Activated T-helper 9 cell treated with anti-CD3 and anti-CD28 coated beads, Interleukin-2, amount 50 U/mL, for 16 hours (primary cell): ENCODE results near the gene LCE3E.
"Not testable (repeated sequence)": the region's sequence is repeated elsewhere in the genome, so short reads cannot be mapped to it uniquely, and the experiment has no call there.

Experiments used
- DNase-seq: peaks from one replicate; pipeline ENCODE4 v3.0.0-alpha.2; 2020; ENCODE audit warnings: low read depth

LCE3E gene, protein sequence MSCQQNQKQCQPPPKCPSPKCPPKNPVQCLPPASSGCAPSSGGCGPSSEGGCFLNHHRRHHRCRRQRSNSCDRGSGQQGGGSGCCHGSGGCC

DNA sequence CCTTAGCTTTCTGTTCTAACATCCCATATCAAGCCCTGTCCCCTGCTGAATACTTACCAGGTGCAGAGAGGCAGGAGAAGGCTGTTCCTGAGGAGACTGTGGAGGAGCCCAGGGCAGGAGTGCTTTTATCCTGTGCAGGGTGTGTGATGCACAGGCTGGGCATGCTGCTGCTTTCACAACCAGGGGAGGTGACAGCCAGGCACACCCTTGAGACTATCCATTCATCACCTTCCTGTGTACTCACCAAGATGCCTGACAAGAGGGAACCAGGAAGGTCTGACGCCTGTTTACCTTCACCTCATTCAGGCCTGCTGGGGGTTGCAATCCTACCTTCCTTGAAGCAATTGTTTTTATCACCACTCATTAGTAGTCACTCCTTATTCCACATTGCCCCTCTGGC is at the start of gene LCE3E:
LCE3E (minus strand) TSS at position 100 of the 400 bp plus-strand sequence. CDS start 572 bp downstream, outside the sequence.
- DNase-seq = no peak

DNA sequence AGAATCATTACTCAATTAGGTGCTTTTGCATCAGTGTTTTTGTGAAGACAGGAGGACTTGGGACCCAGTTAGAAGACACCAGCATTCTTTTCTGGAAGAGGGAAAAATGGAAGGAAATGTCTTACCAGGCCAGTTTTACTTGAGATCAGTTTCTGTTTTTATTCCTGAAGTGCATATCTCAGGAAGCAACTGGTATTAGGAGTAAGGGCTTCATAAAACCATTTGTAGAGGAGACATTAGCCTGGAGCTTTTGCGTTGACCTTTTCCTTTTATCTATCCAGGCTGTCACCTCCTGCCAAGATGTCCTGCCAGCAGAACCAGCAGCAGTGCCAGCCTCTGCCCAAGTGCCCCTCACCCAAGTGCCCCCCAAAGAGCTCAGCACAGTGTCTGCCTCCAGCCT is 46.9 kb upstream of the LCE3E start, which contains the start of gene LCE3B:
LCE3B (plus strand) TSS at position 301 of the 400 bp plus-strand sequence; CDS start at position 301, 0 bp downstream.
- DNase-seq = no peak

DNA sequence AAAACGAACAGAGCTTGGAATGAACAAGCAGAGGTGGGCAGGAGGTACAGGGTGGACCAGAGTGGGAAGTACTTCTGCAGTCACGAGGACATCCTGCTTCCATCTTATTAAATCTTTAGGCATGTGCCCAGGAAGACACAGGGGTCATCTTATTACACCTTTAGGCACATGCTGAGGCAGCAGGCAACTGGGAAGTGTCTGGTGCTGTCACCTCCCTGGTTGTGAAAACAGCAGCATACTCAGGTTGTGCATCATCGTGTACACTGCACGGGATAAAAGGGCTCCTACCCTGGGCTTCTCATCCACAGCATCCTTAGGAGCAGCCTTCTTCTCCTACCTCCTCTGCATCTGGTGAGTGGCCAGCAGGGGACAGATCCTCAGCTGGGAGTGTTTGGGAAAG is 33.4 kb upstream of the LCE3E start, which contains the start of gene LCE3C:
LCE3C (plus strand) TSS at position 301 of the 400 bp plus-strand sequence. CDS start 498 bp downstream, outside the sequence.
- DNase-seq = no peak

DNA sequence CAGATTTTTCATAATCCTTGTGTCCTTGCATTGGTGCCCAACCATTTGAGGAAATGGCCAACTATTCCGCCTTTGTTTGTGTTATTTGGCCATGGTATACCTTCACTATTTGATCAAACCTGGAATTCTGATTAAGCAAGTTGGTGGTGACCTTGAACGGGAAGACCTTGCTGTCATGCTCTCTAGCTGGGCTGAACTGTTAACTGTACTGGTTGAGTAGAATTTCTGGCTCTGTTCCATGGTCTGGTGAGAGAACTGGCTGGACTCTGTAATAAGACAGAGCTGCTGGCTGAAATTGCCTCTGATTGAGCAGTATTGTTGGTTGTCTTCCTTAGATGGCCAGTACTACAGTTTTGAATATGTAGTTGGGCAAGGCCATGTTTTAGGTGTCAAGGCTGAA is 30.4 kb upstream of the LCE3E start:
- no peak for DNase-seq

DNA sequence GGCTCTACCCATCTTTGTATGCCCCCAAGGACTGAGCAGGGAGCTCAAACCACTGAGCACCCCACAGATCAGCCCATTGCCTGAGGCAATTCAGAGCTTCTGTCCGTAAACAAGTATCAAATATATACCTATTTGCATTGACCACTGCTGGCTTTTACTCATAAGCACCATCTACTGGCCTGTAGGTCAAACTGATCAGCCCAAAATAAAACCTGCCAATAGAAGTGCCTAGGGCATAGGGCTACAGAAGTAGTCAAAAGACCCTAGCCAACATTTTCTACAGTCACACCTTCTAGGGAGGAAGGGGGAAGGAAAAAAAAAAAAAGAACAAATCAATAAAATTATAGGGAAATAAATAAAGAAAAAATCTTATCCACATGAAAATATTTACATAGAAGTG is 19.0 kb upstream of the LCE3E start:
- no peak for DNase-seq

DNA sequence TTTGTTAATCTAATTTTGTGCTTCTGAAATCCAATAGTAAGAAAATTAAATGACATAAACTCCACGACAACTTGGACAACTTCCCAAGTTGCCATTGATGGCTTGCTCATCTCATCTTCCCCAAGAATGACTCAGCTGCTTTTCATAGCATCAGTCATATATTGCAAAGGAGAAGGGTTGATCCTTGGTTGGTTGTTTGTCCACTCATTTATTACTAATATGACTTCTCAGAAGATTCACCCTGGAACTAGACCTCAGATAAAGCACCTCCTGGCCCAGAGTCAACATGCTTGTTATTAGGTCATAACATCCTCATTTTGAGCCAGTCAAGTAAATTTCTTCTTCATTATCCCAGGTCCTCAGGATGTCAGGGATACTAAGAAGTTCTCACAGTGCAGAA is 16.1 kb upstream of the LCE3E start:
- no peak for DNase-seq

DNA sequence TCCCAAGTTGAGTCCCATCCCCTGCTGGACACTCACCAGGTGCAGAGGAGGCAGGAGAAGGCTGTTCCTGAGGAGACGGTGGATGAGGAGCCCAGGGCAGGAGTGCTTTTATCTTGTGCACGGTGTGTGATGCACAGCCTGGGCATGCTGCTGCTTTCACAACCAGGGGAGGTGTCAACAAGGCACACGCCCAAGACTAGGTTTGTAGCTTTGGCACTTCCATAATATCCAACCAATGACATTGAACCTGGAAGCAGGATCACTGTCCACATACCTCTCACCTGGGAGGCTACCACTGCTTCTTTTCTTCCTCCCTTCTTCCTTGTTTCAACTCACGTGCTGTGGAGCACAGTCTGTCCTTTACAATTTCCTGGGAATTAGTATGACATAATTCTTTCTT is 13.9 kb upstream of the LCE3E start, which contains the start of gene LCE3D:
LCE3D (minus strand) TSS at position 84 of the 400 bp plus-strand sequence. CDS start 580 bp downstream, outside the sequence.
- DNase-seq = no peak

DNA sequence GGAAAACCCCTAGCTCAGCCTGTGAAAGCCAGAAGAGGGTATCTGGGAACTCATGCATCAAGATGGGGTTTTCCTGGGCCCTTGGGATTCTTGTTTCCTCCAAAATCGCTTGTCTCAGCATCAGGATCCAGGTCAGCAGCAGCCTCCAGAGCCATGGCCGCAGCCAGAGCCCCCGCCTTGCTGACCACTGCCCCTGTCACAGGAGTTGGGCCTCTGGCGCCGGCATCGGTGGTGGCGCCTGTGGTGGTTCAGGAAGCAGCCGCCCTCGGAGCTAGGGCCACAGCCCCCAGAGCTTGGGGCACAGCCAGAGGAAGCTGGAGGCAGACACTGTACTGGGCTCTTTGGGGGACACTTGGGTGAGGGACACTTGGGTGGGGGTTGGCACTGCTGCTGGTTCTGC is 12.9 kb upstream of the LCE3E start:
- DNase-seq = not testable (repeated sequence)

DNA sequence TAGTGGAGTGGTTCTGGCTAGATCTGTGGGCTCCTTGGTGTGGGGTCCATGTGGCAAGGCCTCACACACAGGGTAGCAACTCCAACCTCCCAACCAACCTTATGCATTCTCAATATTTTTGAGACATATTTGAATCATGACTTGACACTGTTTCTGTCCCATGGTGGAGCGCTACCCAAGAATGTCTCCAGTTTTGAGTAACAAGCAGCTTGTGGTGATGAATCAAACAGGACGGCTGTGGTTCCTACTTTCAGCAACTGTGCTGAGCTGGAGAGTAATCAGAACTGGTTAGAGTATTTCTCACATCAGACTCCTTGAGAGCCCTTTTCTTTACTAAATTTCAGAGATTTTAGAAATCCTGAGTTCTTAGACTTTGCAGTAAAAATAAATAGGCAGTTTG is 10.6 kb upstream of the LCE3E start:
- no peak for DNase-seq

DNA sequence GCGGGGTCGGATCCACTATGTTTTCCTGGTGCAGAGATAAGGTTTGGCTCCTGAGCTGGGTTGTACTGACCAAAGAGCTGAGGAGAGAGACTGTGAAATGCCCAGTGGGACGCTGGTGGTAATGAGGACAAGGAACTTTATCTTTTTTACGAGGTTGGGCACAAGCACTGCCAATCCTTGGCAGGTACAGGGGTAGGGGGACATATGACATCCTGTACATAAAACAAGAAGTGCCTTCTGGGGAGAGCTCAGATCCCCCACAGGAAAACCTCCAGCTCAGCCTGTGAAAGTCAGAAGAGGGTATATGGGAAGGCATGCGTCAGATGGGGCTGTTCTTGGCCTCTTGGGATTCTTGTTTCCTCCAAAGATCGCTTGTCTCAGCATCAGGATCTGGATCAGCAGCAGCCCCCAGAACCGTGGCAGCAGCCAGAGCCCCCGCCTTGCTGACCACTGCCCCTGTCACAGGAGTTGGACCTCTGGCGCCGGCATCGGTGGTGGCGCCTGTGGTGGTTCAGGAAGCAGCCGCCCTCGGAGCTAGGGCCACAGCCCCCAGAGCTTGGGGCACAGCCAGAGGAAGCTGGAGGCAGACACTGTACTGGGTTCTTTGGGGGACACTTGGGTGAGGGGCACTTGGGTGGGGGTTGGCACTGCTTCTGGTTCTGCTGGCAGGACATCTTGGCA is 905 bp downstream of the LCE3E start:
- DNase-seq = no peak

DNA sequence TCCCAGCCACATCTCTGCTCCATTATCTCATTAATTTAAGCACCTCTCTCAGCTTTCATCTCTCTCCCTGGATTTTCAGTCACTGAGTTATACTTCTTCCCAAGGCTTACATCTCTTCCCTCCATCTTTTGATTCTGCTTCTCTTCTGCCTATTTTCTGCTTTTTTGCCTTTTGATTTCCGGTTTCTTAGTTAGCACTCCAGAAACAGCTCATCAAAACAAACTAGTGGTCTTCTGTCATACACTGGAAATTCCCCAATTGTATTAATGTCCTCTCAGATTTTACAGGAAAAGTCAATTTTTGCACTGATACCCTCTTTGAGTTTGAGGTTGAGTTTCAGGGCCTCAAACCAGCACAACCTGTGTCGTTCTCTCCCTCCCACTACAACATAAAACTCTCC is 1.5 kb downstream of the LCE3E start:
- DNase-seq = no peak

DNA sequence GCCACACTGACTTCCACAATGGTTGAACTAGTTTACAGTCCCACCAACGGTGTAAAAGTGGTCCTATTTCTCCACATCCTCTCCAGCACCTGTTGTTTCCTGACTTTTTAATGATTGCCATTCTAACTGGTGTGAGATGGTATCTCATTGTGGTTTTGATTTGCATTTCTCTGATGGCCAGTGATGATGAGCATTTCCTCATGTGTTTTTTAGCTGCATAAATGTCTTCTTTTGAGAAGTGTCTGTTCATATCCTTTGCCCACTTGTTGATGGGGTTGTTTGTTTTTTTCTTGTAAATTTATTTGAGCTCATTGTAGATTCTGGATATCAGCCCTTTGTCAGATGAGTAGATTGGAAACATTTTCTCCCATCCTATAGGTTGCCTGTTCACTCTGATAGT is 18.2 kb downstream of the LCE3E start:
- DNase-seq = not testable (repeated sequence)

DNA sequence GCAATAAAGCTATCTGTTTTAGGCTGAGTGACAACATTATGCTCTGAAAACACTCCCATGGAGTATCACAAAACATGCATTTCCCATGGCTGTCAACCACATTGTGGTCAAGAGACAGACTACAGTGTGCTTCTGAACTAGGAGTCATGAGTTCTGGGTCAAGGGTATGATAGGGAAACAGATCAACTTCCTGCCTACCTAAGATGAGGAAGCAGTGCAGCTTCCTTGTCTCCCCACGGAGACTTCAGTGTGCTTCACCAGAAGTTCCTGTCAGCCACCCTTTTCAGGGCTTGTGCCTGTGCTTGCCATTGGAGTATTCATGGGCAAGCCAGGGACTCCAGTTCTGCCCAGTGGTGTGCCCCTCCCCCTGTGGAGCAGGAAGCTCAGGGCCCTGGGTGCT is 19.9 kb downstream of the LCE3E start:
- DNase-seq = no peak

DNA sequence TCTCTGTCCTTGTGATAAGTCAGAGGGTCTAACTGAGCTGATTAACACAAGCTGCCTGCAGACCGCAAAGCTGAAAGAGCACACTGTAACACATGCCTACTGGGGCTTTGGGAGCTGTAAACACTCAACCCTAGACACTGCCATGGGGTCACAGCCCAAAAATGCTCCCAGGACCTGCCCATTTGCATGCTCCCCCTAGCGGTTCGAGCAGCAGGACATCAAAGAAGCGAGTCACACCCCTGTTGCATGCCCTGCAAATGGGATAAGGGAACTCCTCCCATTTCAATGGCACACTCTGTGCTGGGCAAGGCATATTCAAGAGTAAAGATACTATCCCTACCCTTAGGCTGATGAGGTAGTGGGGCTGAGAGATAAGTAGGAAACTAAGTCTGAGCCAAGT is 22.8 kb downstream of the LCE3E start:
- DNase-seq = no peak

DNA sequence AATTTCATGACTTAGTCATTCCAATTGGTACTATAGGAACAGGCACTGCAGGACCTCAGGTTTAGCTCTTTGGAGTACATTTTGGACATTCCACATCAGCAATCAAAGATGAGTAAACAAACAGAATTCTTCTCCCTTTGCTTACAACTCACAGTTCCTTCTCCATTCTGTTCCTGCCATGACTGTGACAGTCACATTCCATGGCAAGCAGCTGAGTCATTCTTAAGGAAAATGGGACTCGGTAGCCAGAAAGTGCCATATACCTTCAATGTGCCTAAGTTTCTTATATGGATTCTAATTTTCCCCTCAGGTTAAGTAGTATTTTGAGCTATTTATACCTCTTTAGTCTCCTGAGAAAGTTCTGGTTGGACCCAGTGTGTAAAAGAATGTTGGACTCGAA is 26.7 kb downstream of the LCE3E start:
- no peak for DNase-seq

DNA sequence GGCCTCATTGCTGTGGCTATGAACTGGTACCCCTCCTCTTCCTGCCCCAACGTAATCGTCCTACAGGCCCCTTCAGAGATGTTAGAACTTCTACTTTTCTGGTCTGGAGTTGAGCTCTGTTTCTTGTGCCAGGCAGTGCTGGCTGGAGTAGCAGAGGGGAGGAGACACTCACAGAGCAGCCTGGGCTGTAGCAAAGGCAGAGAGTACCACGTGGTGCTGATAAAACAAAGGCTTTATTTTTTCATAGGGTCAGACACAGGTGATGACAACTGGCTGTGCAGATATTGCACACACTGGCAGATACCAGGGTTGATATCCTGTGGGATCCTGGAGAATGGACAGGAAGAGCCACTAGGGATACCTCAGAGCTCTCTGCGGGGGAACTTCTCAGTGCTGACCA is 29.1 kb downstream of the LCE3E start:
- no peak for DNase-seq

DNA sequence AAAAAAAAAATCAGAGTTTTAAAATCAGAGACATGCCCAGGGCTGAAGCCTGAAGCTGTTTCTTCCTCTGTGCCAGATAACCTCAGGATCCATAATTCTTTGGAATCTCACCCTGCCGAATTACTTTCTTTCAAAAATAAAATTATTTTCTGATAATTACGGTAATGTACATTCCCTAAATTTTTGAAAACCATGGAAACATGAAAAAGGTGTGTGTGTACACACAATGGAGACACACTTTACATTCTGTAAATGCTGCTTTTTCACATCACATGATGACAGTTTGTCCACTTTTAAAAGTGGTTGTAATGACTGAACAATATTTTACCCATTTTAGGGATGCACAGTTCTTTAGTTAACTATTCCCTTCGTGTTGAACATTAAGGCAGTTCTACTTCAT is 30.8 kb downstream of the LCE3E start:
- no peak for DNase-seq

DNA sequence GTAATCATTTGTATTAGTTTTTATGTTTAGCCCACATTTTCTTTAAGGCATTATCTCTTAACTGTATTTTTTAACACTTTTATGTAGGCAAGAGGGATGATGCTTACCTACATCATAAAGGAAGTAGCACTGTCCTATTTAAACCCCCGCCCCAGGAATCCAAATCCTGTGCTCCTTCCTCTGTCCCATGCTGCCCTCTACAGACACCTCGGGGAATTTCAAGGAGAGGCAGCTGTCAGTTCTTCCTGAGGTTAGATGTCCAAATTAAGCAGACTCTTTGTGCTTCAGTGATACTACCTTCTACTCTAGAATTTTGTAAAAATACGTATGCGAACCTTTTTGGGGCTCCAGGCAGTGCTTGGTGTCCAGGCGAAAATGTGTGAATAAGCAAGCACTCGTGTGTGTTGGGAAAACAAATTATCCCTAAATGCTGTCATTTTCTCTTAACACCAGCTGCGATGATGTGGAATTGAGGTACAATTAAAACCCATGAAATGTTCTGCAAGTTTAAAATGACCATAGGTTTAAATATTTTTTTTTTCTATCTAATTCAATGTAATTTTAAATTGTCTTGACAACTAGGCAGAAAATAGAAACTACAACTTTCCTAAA is 33.1 kb downstream of the LCE3E start:
- no peak for DNase-seq

DNA sequence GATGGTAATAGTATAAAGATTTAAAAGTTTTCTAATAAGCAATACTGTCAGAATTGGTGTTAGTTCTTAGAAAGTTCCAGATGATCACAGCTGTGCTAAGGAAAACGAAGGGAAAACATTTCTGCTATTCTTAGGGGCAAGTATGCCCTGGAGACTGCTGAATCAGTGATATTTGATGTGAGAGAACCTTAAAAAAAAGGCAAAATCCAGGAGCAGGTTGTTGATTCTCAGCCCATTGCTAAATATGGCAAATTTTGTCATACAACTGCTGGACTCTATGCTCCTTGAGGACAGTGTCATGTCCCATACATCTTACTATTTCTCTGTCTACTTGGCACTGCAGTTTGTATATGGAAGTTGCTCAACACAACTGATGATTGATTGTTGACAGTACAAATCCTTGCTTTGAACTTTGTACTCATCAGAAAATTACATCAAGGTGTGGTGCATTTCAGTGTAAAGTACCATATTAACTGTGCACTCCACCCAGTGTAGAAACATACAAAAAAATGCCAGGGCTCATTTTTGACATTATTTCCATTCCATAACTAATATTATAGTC is 41.4 kb downstream of the LCE3E start:
- DNase-seq = no peak

DNA sequence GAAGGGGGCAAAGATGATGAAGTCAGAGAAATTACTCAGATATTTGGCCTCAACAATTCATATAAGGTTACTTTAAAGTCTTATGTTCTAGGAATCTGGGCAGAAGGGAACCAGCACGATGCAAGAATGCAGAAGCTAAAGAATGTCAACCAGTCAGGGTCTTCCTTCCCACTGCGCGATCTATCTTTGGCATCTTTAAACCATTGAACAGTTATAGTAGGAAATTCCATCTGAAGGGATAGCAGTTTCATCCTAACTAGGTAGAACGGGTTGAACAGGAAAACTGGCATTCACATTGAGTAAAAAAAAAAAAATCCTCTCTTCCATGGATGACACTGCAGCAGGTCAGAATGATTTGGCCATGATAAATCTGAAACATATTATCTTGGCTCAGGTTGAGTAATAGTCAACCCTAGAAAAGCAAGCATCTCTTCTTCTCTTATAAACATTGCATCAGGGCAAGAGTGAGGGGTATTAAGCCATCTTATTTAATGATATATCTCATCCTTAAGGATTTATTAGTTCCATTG is 46.0 kb downstream of the LCE3E start:
- DNase-seq = no peak

DNA sequence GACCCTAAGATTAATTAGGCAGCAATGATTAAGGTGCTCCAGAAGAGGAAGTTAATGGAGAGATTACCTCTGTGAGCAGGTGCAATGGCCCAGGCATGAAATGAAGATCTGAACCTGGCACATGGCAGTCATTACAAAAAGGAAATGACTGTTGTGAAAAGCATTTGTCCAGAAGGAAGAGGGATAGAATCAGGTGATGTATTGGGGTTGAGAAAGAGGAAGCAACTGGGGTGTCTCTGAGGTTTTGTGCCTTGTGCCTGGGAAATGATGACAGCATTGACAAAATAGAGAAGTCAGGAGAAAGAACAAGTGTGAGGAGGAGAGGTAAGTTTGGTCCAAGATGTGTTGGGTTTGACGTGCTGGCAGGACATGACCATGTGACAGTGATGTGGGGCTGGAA is 46.7 kb downstream of the LCE3E start:
- no peak for DNase-seq

DNA sequence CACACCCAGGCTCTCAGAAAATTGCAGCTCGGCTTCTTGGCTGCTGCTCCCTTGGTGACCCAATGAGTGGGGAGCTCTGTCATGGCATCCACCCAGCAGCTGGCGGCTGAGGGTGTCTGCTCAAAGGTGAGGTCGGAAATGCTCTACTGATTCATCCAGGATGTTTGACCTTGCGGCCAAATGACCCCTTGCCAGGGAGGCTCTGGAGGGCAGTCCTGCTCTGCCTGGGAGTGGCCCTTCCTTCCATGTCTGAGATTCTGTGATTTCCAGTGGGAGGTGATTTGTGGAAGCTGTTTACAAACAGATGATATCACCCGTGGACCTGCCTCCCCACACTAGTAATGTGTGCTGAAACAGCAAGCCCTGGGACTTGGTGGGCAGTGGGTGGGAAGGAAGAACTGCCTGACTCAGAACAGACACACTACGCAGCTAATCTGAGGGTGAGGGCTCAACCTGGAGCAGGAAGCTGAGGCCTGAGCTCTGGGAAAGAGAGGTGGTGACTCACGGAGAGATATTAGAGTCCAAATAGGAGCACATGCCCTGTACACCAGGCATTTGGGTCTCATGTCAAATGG is 49.3 kb downstream of the LCE3E start:
- no peak for DNase-seq

DNA sequence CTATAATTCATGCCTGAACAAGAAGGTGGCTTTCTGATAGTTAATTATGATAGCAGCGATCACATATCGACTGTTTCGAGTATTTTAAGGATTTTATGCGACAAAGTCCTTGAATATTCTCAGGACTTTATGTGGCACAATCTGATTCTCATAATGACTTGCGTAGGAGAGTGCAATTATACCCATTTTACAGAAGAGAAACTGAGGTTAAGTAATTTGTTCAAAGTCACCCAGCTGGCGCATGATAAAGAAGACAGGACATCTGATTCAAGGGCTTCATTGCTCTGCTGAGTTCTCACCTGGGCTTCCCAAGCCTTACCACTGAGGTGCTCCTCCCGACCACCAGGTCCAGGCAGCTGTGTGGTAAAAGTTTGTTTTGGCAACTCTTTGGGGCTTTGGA is 50.5 kb downstream of the LCE3E start:
- DNase-seq = no peak
